BJ (cell line): ENCODE measurements around the gene FIBCD1. TPM values are rescaled to one million over a fixed set of nuclear protein-coding genes. Genes with fewer than 3 reads are reported as not detected.

Source experiments
- CTCF ChIA-PET: fragments of 350-600 bp; formaldehyde crosslinking; extraction: SDS; loops from one replicate; lab custom pipeline; 2021; ENCODE audit warnings: antibody characterized with exemption, inconsistent platforms; lab: Yijun Ruan, JAX
- POLR2A ChIA-PET: fragments of 300-600 bp; sonication (Branson Sonifier 250); formaldehyde crosslinking; extraction: SDS; loops from one replicate; lab custom pipeline; 2021; ENCODE audit warnings: antibody characterized with exemption; lab: Charles Lee
- DNase-seq: peaks from one replicate; pipeline ENCODE4 v3.0.0-alpha.2; 2011; ENCODE audit warnings: low read depth
- H3K27me3 ChIP-seq: 2 replicates; pipeline ENCODE4 v1.6.0; 2011; ENCODE audit warnings: low read length; ENCODE audit not compliant: control insufficient read depth, insufficient read depth
- H3K36me3 ChIP-seq: 2 replicates; pipeline ENCODE4 v1.5.1; 2011; ENCODE audit warnings: low read length; ENCODE audit not compliant: control insufficient read depth, insufficient read depth
- H3K4me3 ChIP-seq: 2 replicates; pipeline ENCODE4 v1.5.1; 2011; ENCODE audit warnings: low read depth, mild to moderate bottlenecking, control low read depth, low read length
- CTCF ChIP-seq: IDR thresholded peaks from 2 replicates; pipeline ENCODE4 v1.5.1; 2011; ENCODE audit warnings: low read depth, mild to moderate bottlenecking, control low read depth, inconsistent platforms, low read length, moderate library complexity; ENCODE audit not compliant: insufficient read depth
- polyA plus RNA-seq: library from polyadenylated mRNA; depleted of rRNA; stranded (reverse); fragments of >200 nt; gene quantifications from 2 replicates; pipeline ENCODE4 v1.2.3, GENCODE V29; 2011; rRNA removed

Gene FIBCD1
- polyA plus RNA-seq, 1 experiment: 1.4 TPM

GRCh38 chr9:130854092-130854491, 85.0 kb downstream of the FIBCD1 start:
- DNase-seq: peak; percentile 62
- TF ChIP-seq CTCF: no peak
- ChIA-PET POLR2A (no interaction called here), CTCF (interaction anchor here (1.1 to 5.1 kb wide), 5 partner anchors 12 to 83 kb away, joined by 3 to 22 read pairs (median 4); no protein-coding TSS in a partner anchor)
- no peaks in the 10 kb centered on the region for H3K27me3 ChIP-seq
- no peak overlapping the region for H3K4me3 ChIP-seq
- peaks cover 11% of the 10 kb centered on the region for H3K36me3 ChIP-seq

- H3K36me3 ChIP-seq: peaks cover 10% of the 10 kb centered on the region
- CTCF ChIA-PET: interaction anchor here (1.1 to 5.1 kb wide), 3 partner anchors 8 to 172 kb away, joined by 3 to 22 read pairs (median 3); no protein-coding TSS in a partner anchor
- POLR2A ChIA-PET: no interaction called here
Observed at GRCh38 chr9:130852801-130853200, 86.2 kb downstream of the FIBCD1 start.

More at GRCh38 chr9:130852801-130853200, 86.2 kb downstream of the FIBCD1 start:
- Histone ChIP-seq H3K4me3 (no peak overlapping the region), H3K27me3 (no peaks in the 10 kb centered on the region)
- DNase-seq: no peak
- no peak for TF ChIP-seq CTCF

Other genes with a start within 250 kb of the FIBCD1 start
- gene EXOSC2, start 245.5 kb downstream of the FIBCD1 start, polyA plus RNA-seq: 19.8 and 20.3 TPM in 2 replicates
- 26.1 and 30.4 TPM in 2 replicates for gene ABL1, start 104.0 kb downstream of the FIBCD1 start, polyA plus RNA-seq
- not detected in 2 replicates for gene QRFP, start 42.4 kb downstream of the FIBCD1 start, polyA plus RNA-seq
- 0.01 TPM in 1 of 2 replicates, not detected in the other for gene LAMC3, start 69.9 kb upstream of the FIBCD1 start, polyA plus RNA-seq
- gene AIF1L, start 157.3 kb upstream of the FIBCD1 start, polyA plus RNA-seq: 0.05 TPM in 1 of 2 replicates, not detected in the other
- gene NUP214, start 186.3 kb upstream of the FIBCD1 start, polyA plus RNA-seq: 6.3 and 7.6 TPM in 2 replicates